KOPT-K1 (cell line): Measurements from ENCODE around the gene LRMDA.

ENCODE experiments used
- H3K27ac ChIP-seq: fragments of 200-600 bp; sonication (generic); 2 replicates; pipeline ENCODE4 v1.5.1; 2016; ENCODE audit warnings: antibody characterized with exemption, mild to moderate bottlenecking, low read depth, low read length; ENCODE audit not compliant: poor library complexity, severe bottlenecking
- H3K36me3 ChIP-seq: fragments of 200-600 bp; sonication (generic); 2 replicates; pipeline ENCODE4 v1.5.1; 2017; ENCODE audit warnings: antibody characterized with exemption, mild to moderate bottlenecking, low read length, moderate library complexity; ENCODE audit not compliant: insufficient read depth
- H3K9me3 ChIP-seq: fragments of 200-600 bp; sonication (generic); 2 replicates; pipeline ENCODE4 v1.5.1; 2017; ENCODE audit warnings: antibody characterized with exemption, low read length, mild to moderate bottlenecking; ENCODE audit not compliant: insufficient read depth, poor library complexity, severe bottlenecking

The LRMDA gene

DNA sequence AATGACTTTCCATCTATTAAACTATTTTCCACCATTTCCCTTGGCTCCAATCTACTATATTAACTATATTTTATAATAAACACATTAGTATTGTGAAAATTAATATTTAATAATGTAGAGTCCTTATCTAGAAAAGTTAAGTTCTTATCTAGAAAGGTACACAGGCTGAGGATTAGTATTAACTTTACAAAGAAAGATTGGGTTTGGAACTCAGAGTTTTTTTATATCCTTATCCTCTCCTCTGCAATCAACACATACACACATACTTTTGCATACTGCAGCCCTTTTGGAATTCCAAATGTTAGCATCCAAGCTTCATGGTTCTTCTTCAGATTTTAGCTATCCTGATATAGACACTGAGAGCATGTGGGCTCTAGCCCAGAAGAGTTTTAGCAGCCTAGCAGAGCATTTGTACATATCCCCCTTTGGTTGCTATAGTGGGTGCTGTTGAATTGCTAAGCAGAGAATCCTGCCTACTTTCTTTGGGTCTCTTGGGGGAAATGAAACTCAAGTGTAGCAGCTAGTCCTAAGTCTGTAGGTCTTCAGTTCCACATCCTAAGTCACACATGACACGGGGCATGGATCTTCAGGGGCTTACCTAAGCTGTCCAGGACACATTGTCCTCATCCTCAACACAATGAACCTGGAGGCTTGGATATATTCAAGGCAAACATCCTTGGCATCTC is 874.6 kb downstream of the LRMDA start:
- no peak overlapping the region for H3K27ac ChIP-seq
- no peaks in the 10 kb centered on the region for H3K9me3 ChIP-seq
- H3K36me3 ChIP-seq, result no peaks in the 10 kb centered on the region

DNA sequence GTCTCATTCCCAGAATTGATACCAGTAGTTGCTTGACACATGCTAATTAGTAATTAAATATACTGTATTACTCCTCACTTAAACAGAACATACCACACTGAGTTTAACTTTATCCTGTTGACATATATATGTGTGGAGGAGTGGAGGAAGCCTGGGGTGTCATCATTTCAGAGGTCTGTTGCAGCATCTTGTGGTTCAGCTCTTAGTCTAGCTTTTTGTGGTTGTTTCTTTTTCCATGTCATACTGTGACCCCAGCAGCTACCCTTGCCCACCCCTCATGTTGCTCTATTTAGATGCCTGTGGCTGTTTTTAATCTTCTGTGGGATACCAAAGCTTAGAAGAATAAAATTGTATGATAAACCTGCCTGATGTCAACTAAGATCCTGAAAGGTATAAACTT is 875.4 kb downstream of the LRMDA start:
- Histone ChIP-seq H3K27ac (no peak overlapping the region), H3K36me3 (no peaks in the 10 kb centered on the region), H3K9me3 (no peaks in the 10 kb centered on the region)

DNA sequence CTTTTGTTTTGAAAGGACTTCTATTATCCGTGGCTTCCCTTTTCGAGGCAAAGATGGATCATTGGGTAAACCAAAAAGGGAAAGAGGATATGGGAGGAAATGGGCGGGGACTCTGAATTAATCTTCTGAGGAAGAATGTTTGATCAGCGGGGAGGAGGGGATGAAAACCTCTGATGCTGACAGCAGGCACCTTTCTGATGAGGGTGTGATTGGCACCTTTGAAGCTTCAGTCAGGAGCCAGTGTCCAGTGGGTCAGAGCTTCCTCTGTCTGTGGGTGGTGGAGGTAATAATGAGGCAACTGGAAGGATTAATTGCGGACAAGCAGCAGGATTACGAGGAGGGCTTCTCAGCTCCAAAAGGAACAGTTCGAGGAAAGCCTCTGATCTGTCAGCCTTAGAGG is 877.6 kb downstream of the LRMDA start:
- H3K9me3 ChIP-seq, result no peaks in the 10 kb centered on the region
- no peak overlapping the region for H3K27ac ChIP-seq
- no peaks in the 10 kb centered on the region for H3K36me3 ChIP-seq

DNA sequence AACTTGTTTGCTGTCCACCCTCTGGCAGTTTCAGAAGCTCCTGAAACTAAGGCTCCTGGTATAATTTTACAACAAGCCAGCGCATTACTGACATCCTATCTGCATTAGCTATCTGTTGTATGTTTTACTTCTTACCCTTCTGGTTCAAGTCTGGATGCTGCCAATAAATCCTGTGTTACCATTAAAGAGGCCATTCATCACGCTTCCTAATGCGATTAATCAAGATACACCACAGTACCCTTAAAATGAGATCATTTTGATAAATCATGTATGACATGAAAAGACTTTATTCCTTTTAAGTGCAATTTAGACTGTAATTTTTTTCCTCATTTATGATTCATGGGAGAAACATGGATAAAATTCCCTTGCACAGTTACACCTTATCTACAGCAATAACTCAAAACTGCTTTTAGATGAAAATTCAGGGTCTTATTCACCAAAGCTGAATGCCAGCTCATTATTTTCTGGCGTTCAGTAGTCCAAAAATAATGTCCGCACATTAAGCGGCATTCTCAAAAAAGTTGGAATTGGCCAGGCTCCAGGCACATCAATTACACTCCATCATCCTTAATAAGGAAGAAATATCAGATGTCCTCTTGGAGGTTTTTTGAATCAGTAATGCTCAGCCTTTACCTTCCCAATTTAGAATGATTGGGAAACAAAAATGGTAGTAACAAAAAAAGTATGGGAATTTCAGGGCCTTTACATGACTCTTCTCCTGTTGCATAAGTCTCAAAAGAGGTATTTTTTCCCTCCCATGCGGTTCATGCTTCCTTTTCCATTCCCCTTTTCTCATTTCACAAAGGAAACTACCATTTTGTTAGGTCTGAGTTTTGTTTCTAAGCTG is 878.5 kb downstream of the LRMDA start:
- no peaks in the 10 kb centered on the region for H3K36me3 ChIP-seq
- H3K9me3 ChIP-seq, result no peaks in the 10 kb centered on the region
- H3K27ac ChIP-seq, result no peak overlapping the region

DNA sequence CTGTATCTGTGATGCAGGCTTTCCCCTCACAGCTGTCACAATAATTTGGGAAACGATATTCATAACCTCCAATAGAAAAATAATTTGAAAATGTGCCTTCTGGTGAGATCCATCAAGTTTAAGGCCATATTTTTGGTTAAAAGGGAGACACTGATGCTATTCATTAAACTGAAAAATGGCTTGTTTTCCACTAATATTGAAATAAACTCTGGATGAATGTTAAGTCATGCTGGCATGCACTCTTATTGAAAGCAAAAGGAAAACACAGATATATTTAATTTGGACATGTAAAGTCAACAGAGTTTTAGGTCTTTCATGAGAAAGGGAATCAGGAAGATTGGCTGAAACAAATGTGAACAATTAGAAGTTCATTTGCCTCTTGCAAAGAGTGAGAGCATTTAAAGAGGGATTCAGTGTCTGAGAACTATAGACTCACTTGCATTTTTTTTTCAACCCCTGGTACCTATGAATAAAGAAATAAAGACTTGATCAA is 879.2 kb downstream of the LRMDA start:
- H3K9me3 ChIP-seq, result no peaks in the 10 kb centered on the region
- no peak overlapping the region for H3K27ac ChIP-seq
- no peaks in the 10 kb centered on the region for H3K36me3 ChIP-seq

DNA sequence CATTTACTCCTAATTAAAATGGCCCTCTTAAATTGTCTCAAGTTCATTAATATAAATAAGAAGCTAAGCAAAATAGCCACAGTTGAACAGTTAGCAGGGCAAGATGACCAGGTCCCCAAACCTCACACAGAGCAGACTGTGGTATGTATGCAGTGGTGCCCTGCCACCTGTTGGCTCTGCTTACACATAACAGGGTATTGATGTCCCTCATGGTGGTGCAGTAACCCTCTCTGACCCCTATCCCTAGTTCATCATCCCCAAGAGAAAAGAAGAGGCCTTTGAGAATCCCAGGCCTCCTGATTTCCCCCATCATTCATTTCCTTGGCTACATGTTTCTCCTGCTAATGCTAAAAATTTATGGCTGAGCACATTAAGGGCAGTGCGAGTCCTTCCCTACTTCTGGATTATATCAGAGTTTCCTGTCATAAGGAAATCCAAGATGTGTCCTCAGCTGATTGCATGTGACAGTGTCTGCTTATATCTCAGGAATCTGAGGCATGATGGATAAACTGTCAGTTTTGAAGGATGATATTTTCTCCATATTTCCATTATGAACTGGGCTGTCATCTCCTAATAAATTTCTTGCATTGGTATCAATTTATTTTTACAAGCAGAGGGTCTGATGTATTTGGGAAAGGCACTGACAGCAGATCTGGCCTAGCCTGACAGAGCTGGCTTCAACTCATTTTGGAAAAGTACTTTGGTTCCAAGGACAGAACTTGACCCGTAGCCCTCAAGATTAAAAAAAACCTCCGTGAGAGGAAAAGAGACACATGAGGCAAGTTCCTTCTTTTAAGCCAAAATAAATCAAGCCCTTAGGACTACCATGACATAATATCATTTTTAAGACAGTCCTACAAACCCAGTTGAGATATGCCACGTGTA is 880.6 kb downstream of the LRMDA start:
- Histone ChIP-seq H3K9me3 (no peaks in the 10 kb centered on the region), H3K36me3 (no peaks in the 10 kb centered on the region), H3K27ac (no peak overlapping the region)

DNA sequence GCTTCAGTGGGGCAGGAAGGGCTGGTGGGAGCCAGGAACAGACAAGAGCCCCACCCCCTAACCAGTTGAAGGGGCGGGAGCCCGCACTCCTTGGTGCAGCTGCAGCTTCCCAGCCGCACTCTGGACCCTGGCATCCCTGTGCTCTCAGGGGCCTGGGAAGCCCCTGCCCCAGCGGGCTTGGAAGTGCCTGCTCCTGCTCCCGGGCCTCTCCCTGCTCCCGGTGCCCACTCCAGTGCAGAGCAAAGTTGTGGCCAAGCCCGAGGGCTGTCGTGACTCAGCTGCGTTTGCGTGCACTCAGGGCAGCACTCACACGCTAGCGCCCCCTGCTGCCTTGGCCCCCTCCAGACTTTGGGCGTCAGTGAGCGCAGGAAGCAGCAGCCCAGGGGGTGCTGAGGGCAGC is 883.8 kb downstream of the LRMDA start:
- no peaks in the 10 kb centered on the region for H3K36me3 ChIP-seq
- no peaks in the 10 kb centered on the region for H3K9me3 ChIP-seq
- H3K27ac ChIP-seq, result no peak overlapping the region

DNA sequence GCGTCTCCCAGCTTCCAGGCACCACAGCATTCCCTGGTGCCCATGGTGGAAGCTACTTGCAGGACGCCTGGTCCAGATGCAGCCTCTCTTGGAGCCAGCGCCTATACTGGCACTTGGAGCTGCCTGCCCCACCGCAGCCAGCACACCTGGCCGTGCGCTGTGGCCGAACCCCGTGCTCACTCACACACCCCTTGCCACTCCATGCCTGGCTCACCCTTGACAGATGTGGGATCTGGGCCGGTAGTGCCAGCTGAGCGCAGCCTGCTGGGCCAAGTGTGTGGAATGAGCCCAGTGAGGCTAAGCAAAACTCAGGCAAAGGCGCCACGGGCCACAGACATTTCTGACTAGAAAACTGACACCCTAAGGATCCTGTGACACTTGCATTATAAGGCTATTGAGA is 884.8 kb downstream of the LRMDA start:
- Histone ChIP-seq H3K27ac (no peak overlapping the region), H3K9me3 (no peaks in the 10 kb centered on the region), H3K36me3 (no peaks in the 10 kb centered on the region)

DNA sequence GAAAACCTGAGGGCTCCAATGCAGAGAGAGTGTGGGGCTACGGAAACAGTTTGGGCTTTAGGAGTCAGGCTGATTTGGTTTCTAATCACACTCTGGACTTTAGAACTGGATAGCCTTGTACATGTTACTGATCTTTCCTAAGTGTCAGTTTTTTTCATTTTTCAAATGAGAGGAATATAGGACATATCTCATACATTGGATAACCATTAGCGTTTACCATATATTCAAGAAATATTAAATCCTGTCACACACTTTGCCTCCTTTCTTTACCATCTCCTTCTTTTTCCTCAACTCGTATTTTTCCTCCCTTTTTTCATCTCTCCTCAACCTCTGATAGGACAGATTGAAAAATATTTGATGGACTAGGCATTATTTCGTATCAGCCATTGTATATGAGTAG is 885.7 kb downstream of the LRMDA start:
- no peaks in the 10 kb centered on the region for H3K9me3 ChIP-seq
- H3K27ac ChIP-seq, result no peak overlapping the region
- H3K36me3 ChIP-seq, result no peaks in the 10 kb centered on the region

DNA sequence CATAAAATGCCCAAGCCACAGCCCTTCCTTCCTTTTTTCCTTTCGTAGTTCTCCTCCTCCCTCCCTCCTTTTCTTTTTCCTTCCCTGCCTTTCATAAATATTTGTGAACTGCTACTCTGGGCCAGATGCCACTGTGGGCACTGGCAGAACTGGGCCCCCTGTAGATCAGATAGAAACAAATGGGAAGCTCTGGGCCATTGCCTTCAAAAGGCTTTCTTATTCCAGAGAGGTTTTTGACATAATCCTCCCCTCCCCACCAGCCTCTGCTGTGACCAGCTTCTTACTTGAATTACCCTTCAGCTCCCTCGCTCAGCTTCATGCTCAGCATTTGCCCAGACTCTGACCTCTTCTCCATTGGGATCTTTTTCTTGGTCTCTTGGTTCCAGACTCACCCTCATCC is 886.8 kb downstream of the LRMDA start:
- H3K9me3 ChIP-seq, result no peaks in the 10 kb centered on the region
- no peaks in the 10 kb centered on the region for H3K36me3 ChIP-seq
- H3K27ac ChIP-seq, result no peak overlapping the region

DNA sequence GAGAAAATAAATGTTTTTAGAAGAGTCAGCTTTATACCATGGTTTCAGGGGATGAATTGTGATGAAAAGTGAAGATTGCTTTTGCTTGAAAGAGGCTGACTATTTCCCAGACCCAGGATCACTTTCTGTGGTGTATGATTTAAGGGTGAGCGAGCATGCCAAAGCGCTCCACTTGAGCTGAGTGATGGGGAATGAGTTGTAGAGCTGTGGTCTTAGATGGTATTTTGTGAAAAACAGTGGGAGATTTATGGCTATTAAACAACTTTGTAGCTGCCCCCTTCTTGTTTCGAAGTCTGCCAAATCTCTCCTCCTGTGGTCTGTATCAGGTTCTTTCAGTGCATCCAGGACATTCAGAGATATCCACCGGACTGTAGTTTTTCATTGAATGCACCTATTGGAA is 888.2 kb downstream of the LRMDA start:
- Histone ChIP-seq H3K9me3 (no peaks in the 10 kb centered on the region), H3K36me3 (no peaks in the 10 kb centered on the region), H3K27ac (no peak overlapping the region)

DNA sequence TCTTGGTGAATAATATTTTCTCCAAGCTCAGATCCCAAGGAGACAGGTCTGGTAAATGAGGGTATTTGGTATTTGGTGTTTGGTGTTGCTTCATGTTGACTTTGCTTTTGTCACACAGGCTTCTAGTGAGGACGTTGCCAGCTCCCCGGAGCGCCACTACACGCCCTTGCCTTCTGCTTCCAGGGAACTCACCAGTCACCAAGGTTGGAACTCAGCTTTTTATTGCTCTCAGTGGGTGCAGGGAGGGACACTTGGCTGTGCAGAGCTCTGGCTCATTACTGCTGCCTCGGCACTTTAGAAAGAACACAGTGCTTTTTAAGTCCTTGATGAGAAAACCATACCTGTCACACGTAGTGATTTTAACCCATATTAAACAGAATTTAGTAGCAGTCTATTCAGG is 892.9 kb downstream of the LRMDA start:
- Histone ChIP-seq H3K36me3 (no peaks in the 10 kb centered on the region), H3K9me3 (no peaks in the 10 kb centered on the region), H3K27ac (no peak overlapping the region)

DNA sequence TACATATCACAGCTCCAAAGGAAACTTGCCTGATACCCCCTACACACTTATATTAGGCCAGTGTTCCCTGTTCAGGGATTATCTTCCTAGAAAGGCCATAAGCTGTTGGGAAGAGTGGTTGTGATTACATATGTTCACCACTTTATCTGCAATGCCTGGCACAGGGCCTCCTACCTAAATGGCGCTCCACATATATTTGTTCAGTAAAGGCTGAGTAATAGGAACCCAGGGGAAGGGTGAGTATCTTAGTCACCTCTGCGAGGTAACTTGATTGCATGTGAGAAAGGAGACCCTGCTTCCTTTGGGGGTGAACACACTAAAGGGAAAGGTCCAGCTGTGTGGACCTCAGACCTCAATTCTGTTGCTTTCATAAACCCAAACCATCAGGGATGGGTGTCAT is 896.0 kb downstream of the LRMDA start:
- Histone ChIP-seq H3K36me3 (no peaks in the 10 kb centered on the region), H3K27ac (no peak overlapping the region), H3K9me3 (no peaks in the 10 kb centered on the region)

DNA sequence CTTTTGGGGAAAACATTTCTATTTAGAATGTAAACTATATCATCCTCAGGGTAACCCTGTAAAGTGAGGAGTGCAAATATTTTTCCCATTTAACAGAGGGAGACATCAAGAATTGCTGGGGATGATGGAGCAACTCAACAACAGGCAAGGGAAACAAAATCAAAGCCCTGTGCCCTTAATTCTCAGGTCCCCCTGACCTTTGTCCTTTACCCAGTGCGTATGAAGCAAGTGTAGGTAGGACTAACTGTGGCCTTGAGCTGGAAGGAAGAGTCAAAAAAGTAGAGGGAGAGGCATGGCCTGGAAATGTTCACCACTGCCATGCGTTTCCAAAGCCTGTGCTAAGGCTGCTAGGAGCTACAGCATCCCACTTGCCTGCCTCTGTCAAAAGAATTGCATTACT is 896.9 kb downstream of the LRMDA start:
- H3K27ac ChIP-seq, result no peak overlapping the region
- no peaks in the 10 kb centered on the region for H3K36me3 ChIP-seq
- no peaks in the 10 kb centered on the region for H3K9me3 ChIP-seq
